ENCODE data around the gene NARF. TPM values are rescaled to one million over a fixed set of nuclear protein-coding genes. Genes with fewer than 3 reads are reported as not detected.

NARF gene
- total RNA-seq, 1 donor from 2014 or later: 21.9 TPM

DNA sequence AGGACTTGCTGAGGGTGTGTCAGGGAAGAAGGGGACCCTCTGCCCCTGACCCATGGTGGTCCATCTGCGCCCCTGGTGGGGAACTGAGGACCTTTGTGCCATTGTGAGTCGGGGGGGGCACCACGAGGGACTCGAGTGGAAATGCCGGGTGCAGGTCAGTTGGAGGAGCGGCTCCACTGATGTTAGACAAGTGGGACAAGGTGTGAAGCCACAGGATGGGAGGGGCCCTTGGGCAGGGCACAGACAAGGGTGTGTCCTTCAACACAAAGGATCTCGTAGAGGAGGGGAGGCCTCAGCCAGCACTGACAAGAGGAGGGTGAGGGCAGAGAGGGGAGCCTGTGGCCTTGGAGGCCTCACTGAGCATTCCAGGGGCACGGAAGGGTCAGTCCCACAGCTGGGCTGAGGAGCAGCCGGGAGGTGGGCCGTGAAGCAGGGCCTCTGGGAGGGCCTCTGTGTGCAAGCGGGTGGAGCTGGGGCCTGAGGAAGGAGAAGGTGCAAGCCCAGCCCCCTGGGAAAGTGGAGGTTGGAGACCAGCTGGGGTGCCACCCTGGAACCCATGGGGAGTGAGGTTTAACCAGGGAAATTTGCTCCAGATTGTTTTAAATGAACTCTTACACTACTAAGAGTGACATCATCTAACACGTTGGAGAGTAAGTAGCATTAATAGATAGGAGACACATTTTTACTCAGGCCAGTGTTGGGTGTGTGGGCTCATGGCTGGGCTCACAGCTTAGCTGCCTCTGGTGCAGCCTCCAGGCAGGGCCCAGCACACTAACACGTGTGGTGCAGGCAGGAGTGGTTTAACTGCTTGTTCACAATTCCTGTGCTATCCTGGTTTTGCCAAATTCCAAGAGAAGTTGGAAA is 27.9 kb downstream of the NARF start:
- Histone ChIP-seq H3K4me1 (ENCODE audit: control insufficient read depth in 3 of 3, insufficient read depth in 3 of 3, low read length in 3 of 3) (peaks cover 4 to 15% (median 5%) of the 10 kb centered on the region in 3 donors), H3K4me3 (ENCODE audit: low read length in 3 of 3) (no peak overlapping the region), H3K27ac (ENCODE audit: low read depth, low read length) (no peak overlapping the region), H3K36me3 (ENCODE audit: control insufficient read depth in 3 of 3, insufficient read depth in 3 of 3, low read length in 3 of 3) (peaks cover 41 to 49% (median 44%) of the 10 kb centered on the region in 3 donors), H3K9me3 (ENCODE audit: control insufficient read depth in 3 of 3, low read length in 3 of 3) (no peaks in the 10 kb centered on the region), H3K9ac (ENCODE audit: low read depth in 1 of 3, low read length in 3 of 3) (no peak overlapping the region), H3K27me3 (ENCODE audit: control insufficient read depth in 3 of 3, insufficient read depth in 3 of 3, low read length in 3 of 3) (no peaks in the 10 kb centered on the region)

DNA sequence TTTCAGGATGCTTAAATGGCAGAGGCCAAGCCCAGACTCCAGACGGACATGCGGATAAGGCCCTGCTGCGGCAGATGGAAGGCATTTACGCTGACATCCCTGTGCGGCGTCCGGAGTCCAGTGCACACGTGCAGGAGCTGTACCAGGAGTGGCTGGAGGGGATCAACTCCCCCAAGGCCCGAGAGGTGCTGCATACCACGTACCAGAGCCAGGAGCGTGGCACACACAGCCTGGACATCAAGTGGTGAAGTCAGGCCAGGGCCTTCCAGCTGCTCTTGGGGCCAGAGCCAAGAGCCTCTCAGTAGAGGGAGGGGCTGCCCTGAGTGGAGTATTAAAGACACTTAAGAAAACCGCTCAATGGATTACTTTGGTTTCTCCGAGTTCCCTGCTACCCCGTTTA is 29.4 kb downstream of the NARF start:
- Histone ChIP-seq H3K36me3 (ENCODE audit: control insufficient read depth in 3 of 3, insufficient read depth in 3 of 3, low read length in 3 of 3) (peaks cover 34 to 37% (median 36%) of the 10 kb centered on the region in 3 donors), H3K4me3 (ENCODE audit: low read length in 3 of 3) (no peak overlapping the region), H3K9ac (ENCODE audit: low read depth in 1 of 3, low read length in 3 of 3) (no peak overlapping the region), H3K4me1 (ENCODE audit: control insufficient read depth in 3 of 3, insufficient read depth in 3 of 3, low read length in 3 of 3) (peaks cover 4 to 15% (median 5%) of the 10 kb centered on the region in 3 donors), H3K27ac (ENCODE audit: low read depth, low read length) (no peak overlapping the region), H3K27me3 (ENCODE audit: control insufficient read depth in 3 of 3, insufficient read depth in 3 of 3, low read length in 3 of 3) (no peaks in the 10 kb centered on the region), H3K9me3 (ENCODE audit: control insufficient read depth in 3 of 3, low read length in 3 of 3) (no peaks in the 10 kb centered on the region)

DNA sequence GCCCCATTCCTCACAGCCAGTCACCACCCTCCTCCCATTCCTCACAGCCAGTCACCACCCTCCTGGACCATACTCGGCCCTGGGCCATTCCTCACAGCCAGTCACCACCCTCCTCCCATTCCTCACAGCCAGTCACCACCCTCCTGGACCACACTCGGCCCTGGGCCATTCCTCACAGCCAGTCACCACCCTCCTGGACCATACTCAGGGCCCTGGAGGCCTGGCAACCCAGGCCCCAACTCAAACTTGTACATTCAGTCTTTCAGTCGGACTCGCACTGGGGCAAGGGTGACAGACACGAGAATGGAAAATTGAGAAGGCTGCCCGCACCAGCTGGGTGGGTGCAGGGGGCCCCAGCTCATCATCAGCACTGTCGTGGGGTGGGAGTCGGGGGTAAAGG is 30.6 kb downstream of the NARF start:
- Histone ChIP-seq H3K4me1 (ENCODE audit: control insufficient read depth in 3 of 3, insufficient read depth in 3 of 3, low read length in 3 of 3) (peaks cover 5 to 17% (median 6%) of the 10 kb centered on the region in 3 donors), H3K36me3 (ENCODE audit: control insufficient read depth in 3 of 3, insufficient read depth in 3 of 3, low read length in 3 of 3) (peaks cover 25 to 27% (median 26%) of the 10 kb centered on the region in 3 donors), H3K9ac (ENCODE audit: low read depth in 1 of 3, low read length in 3 of 3) (no peak overlapping the region), H3K27ac (ENCODE audit: low read depth, low read length) (no peak overlapping the region), H3K4me3 (ENCODE audit: low read length in 3 of 3) (no peak overlapping the region), H3K9me3 (ENCODE audit: control insufficient read depth in 3 of 3, low read length in 3 of 3) (no peaks in the 10 kb centered on the region), H3K27me3 (ENCODE audit: control insufficient read depth in 3 of 3, insufficient read depth in 3 of 3, low read length in 3 of 3) (no peaks in the 10 kb centered on the region)

DNA sequence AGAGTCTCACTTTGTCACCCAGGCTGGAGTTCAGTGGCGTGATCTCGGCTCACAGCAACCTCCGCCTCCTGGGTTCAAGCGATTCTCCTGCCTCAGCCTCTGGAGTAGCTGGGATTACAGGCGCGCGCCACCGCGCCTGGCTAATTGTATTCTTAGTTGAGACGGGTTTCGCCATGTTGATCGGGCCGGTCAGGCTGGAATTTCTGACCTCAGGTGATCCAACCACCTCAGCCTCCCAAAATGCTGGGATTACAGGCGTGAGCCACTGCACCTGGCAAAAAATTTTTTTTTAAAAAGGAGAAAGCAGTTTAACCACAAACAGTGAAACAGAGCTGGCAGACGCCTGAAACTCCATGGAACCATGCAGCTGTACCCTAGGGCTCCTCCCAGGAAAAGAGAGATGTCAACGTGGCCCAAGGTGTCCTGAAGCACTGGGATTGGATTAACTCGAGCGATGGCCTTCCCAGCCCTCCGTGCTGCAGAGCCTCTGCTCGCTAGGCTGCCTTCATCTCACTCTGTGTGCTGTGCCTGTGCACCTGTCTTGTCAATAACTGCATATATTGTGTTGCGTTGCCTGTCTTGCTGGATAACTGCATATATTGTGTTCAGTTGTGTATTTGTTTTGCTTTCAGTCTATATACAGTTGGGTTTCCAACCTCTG is 31.4 kb downstream of the NARF start:
- no peaks in the 10 kb centered on the region for H3K9me3 ChIP-seq (ENCODE audit: control insufficient read depth in 3 of 3, low read length in 3 of 3)
- H3K9ac ChIP-seq (ENCODE audit: low read depth in 1 of 3, low read length in 3 of 3): no peak overlapping the region
- no peak overlapping the region for H3K27ac ChIP-seq (ENCODE audit: low read depth, low read length)
- peaks cover 9 to 21% (median 11%) of the 10 kb centered on the region in 3 donors for H3K4me1 ChIP-seq (ENCODE audit: control insufficient read depth in 3 of 3, insufficient read depth in 3 of 3, low read length in 3 of 3)
- H3K36me3 ChIP-seq (ENCODE audit: control insufficient read depth in 3 of 3, insufficient read depth in 3 of 3, low read length in 3 of 3): peaks cover 17 to 19% (median 17%) of the 10 kb centered on the region in 3 donors
- no peaks in the 10 kb centered on the region for H3K27me3 ChIP-seq (ENCODE audit: control insufficient read depth in 3 of 3, insufficient read depth in 3 of 3, low read length in 3 of 3)
- H3K4me3 ChIP-seq (ENCODE audit: low read length in 3 of 3): no peak overlapping the region

DNA sequence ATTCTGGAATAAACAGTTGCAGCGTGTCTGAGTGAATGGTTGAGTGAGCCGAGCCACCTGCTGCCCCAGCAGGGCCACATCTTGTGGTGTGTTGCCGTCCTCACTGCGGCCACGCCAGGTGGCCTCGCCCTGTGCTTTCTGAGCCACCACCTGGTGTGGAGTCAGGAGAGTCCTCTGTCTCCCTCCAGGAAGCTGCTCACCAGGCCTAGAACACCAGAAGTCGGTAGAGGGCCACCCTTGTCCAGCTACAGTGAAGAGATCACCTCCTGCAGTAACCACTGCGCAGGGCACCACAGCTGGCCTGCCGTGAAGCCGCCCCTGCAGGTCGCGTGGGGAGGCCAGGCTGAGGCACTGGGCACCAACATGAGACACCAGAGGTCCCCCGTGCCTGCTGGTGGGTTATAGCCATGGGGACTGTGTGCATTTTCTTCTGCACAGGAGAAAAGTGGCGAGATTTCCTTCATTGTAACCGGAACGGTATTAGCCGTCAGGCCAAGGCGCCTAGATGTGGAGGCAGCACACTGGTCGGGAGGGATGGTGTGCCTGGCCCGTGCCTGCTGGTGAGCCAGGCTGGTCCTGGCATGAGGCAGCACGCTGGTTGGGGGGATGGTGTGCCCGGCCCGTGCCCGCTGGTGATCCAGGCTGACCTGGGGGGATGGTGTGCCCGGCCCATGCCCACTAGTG is 32.1 kb downstream of the NARF start:
- H3K4me1 ChIP-seq (ENCODE audit: control insufficient read depth in 3 of 3, insufficient read depth in 3 of 3, low read length in 3 of 3): peaks cover 9 to 23% (median 11%) of the 10 kb centered on the region in 3 donors
- no peak overlapping the region for H3K9ac ChIP-seq (ENCODE audit: low read depth in 1 of 3, low read length in 3 of 3)
- no peaks in the 10 kb centered on the region for H3K27me3 ChIP-seq (ENCODE audit: control insufficient read depth in 3 of 3, insufficient read depth in 3 of 3, low read length in 3 of 3)
- H3K36me3 ChIP-seq (ENCODE audit: control insufficient read depth in 3 of 3, insufficient read depth in 3 of 3, low read length in 3 of 3): peaks cover 13 to 14% (median 13%) of the 10 kb centered on the region in 3 donors
- no peaks in the 10 kb centered on the region for H3K9me3 ChIP-seq (ENCODE audit: control insufficient read depth in 3 of 3, low read length in 3 of 3)
- H3K4me3 ChIP-seq (ENCODE audit: low read length in 3 of 3): no peak overlapping the region
- H3K27ac ChIP-seq (ENCODE audit: low read depth, low read length): no peak overlapping the region

DNA sequence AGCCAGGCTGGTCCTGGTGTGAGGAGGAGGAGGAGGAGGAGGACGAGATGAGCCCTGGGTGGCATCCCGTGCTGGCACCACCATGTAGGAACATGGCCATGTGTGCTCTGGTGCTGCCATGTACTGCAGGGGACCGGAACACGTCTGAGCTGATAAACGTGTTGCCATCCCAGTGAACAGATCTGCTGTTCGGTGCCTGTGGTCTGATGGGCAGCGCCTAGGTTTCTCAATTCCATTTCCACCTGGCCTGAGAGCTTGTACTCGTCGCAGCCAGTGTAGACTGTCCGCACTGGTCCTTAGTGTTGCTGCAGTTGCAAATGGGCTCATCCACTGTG is 32.6 kb downstream of the NARF start:
- Histone ChIP-seq H3K4me3 (ENCODE audit: low read length in 3 of 3) (no peak overlapping the region), H3K27me3 (ENCODE audit: control insufficient read depth in 3 of 3, insufficient read depth in 3 of 3, low read length in 3 of 3) (no peaks in the 10 kb centered on the region), H3K9me3 (ENCODE audit: control insufficient read depth in 3 of 3, low read length in 3 of 3) (no peaks in the 10 kb centered on the region), H3K36me3 (ENCODE audit: control insufficient read depth in 3 of 3, insufficient read depth in 3 of 3, low read length in 3 of 3) (peaks cover 7 to 9% (median 9%) of the 10 kb centered on the region in 3 donors), H3K9ac (ENCODE audit: low read depth in 1 of 3, low read length in 3 of 3) (no peak overlapping the region), H3K27ac (ENCODE audit: low read depth, low read length) (no peak overlapping the region), H3K4me1 (ENCODE audit: control insufficient read depth in 3 of 3, insufficient read depth in 3 of 3, low read length in 3 of 3) (peaks cover 10 to 26% (median 14%) of the 10 kb centered on the region in 3 donors)

DNA sequence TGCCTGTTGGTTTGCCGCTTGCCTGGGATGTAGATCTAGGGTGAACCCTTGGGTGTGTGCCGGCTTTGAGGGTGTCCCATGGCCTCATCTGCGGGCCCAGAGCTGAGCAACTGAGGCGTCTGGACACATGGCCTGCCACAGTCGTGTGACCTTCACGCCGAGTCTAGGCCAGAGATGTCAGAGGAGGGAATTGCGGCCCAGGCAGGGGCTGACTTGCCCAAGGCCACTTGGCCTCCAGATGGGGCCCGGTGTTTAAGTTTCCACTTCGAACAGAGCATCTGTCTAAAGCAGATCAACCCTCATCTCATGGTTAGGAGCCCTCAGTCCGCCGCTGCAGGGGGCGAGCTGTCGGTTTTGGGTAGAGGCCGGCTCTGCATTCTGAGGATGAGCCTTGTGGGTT is 33.0 kb downstream of the NARF start:
- no peaks in the 10 kb centered on the region for H3K9me3 ChIP-seq (ENCODE audit: control insufficient read depth in 3 of 3, low read length in 3 of 3)
- H3K27ac ChIP-seq (ENCODE audit: low read depth, low read length): no peak overlapping the region
- H3K4me3 ChIP-seq (ENCODE audit: low read length in 3 of 3): no peak overlapping the region
- peaks cover 4 to 6% (median 5%) of the 10 kb centered on the region in 3 donors for H3K36me3 ChIP-seq (ENCODE audit: control insufficient read depth in 3 of 3, insufficient read depth in 3 of 3, low read length in 3 of 3)
- H3K9ac ChIP-seq (ENCODE audit: low read depth in 1 of 3, low read length in 3 of 3): no peak overlapping the region
- peaks cover 14 to 29% (median 17%) of the 10 kb centered on the region in 3 donors for H3K4me1 ChIP-seq (ENCODE audit: control insufficient read depth in 3 of 3, insufficient read depth in 3 of 3, low read length in 3 of 3)
- no peaks in the 10 kb centered on the region for H3K27me3 ChIP-seq (ENCODE audit: control insufficient read depth in 3 of 3, insufficient read depth in 3 of 3, low read length in 3 of 3)

DNA sequence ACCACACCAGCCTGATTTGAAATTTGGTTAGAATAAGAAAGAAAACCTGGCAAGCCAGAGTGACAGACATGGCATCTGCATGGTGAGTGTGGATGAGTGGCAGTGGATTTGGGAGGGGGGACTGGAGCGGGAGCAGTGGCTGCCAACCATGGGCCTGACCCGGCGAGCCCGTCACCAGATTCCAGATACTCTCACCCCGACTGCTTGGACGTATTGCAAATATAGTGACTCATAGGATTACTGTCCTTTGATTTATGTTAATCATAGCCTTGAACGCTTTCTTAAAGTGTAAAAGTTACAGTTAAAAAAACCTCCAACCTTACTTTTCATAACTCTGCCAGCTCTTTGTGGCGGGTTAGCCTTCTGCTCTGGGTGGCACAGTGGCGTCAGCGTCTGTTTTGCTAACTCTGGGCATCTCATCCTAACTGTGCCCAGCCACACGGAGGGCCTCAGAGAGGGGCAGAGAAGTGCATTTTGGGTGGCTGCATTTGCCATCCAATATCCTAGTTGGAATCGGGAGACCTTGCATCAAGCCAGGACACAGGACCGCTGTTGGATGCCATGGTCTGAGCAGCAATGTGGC is 34.2 kb downstream of the NARF start:
- Histone ChIP-seq H3K27ac (ENCODE audit: low read depth, low read length) (no peak overlapping the region), H3K36me3 (ENCODE audit: control insufficient read depth in 3 of 3, insufficient read depth in 3 of 3, low read length in 3 of 3) (peaks cover 0 to 2% (median 0%) of the 10 kb centered on the region in 3 donors), H3K4me3 (ENCODE audit: low read length in 3 of 3) (no peak overlapping the region), H3K9me3 (ENCODE audit: control insufficient read depth in 3 of 3, low read length in 3 of 3) (no peaks in the 10 kb centered on the region), H3K9ac (ENCODE audit: low read depth in 1 of 3, low read length in 3 of 3) (no peak overlapping the region), H3K27me3 (ENCODE audit: control insufficient read depth in 3 of 3, insufficient read depth in 3 of 3, low read length in 3 of 3) (no peaks in the 10 kb centered on the region), H3K4me1 (ENCODE audit: control insufficient read depth in 3 of 3, insufficient read depth in 3 of 3, low read length in 3 of 3) (peaks cover 16 to 34% (median 21%) of the 10 kb centered on the region in 3 donors)

DNA sequence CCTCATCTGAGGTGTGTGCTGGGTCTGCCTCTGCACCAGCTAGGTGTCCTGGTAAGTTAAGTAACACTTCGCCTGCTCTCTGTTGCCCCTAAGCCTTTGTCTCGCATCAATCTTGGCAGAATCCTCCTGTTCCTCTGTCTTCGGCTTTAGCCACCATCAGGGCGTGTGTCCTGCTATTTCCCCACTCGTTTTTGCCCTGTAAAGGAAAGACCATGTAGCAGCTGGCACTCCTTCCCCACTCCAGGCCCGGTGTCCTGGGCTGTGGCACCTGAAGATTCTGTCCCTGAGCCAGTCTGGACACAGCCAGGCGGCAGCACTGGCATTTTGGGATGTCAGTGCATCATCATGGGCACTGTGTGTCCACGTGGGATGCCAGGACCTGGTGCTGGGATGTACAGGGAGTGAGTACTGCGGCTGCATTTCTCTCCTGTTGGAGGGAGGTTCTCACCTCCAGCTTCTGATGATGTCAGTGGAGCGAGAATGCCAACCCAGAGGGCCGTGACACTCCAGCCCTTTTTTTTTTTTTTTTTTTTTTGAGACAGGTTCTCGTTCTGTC is 34.8 kb downstream of the NARF start:
- H3K9ac ChIP-seq (ENCODE audit: low read depth in 1 of 3, low read length in 3 of 3): no peak overlapping the region
- no peaks in the 10 kb centered on the region for H3K27me3 ChIP-seq (ENCODE audit: control insufficient read depth in 3 of 3, insufficient read depth in 3 of 3, low read length in 3 of 3)
- H3K9me3 ChIP-seq (ENCODE audit: control insufficient read depth in 3 of 3, low read length in 3 of 3): no peaks in the 10 kb centered on the region
- H3K4me3 ChIP-seq (ENCODE audit: low read length in 3 of 3): no peak overlapping the region
- H3K36me3 ChIP-seq (ENCODE audit: control insufficient read depth in 3 of 3, insufficient read depth in 3 of 3, low read length in 3 of 3): peaks cover 0 to 2% (median 0%) of the 10 kb centered on the region in 3 donors
- peaks cover 16 to 33% (median 21%) of the 10 kb centered on the region in 3 donors for H3K4me1 ChIP-seq (ENCODE audit: control insufficient read depth in 3 of 3, insufficient read depth in 3 of 3, low read length in 3 of 3)
- H3K27ac ChIP-seq (ENCODE audit: low read depth, low read length): no peak overlapping the region

All from skeletal muscle tissue (tissue), 4 donors.